Ascending aorta (tissue), 2 donors: ENCODE measurements around the gene KNDC1. TPM values are rescaled to one million over a fixed set of nuclear protein-coding genes. Genes with fewer than 3 reads are reported as not detected.

Experiments
- DNase-seq, 2 donors: peaks; one replicate each; pipeline ENCODE4 v3.0.0-alpha.2; 2019; ENCODE audit warnings: low spot score in 2 of 2
- H3K27ac ChIP-seq, 2 donors: fragments of 200-600 bp; sonication (generic); one replicate each; pipeline ENCODE4 v1.5.1; 2016 to 2017; ENCODE audit warnings: mild to moderate bottlenecking in 1 of 2
- H3K27me3 ChIP-seq: fragments of 200-600 bp; sonication (generic); one replicate; pipeline ENCODE4 v1.5.1; 2017
- H3K36me3 ChIP-seq, 2 donors: fragments of 200-600 bp; sonication (generic); one replicate each; pipeline ENCODE4 v1.5.1; 2016
- H3K4me1 ChIP-seq, 2 donors: fragments of 200-600 bp; sonication (generic); one replicate each; pipeline ENCODE4 v1.5.1; 2016 to 2017; ENCODE audit warnings: mild to moderate bottlenecking in 1 of 2
- H3K4me3 ChIP-seq, 2 donors: fragments of 200-600 bp; sonication (generic); one replicate each; pipeline ENCODE4 v1.5.1; 2016 to 2017; ENCODE audit warnings: mild to moderate bottlenecking in 1 of 2
- H3K9me3 ChIP-seq, 2 donors: fragments of 200-600 bp; sonication (generic); one replicate each; pipeline ENCODE4 v1.5.1; 2016
- CTCF ChIP-seq, 3 experiments: fragments of 200-600 bp in 2 of 3; fragments of 450-650 bp in 1 of 3; sonication (generic) in 2 of 3; IDR thresholded peaks; one replicate each; pipeline ENCODE4 v1.5.1; 2016 to 2019; ENCODE audit warnings: antibody characterized with exemption in 3 of 3, mild to moderate bottlenecking in 1 of 3, moderate library complexity in 1 of 3
- intact Hi-C: fragments of 100-400 bp; cut with DNase I; formaldehyde crosslinking; loops from one replicate; pipeline ENCODE4 v1.15.1; 2023
- total RNA-seq: library from RNA; depleted of rRNA; stranded (reverse); fragments of >200 nt; gene quantifications from one replicate; pipeline ENCODE4 v1.1.0, GENCODE V29; 2016

Gene KNDC1
- total RNA-seq, 1 donor from 2014 or later = 0.21 TPM

GRCh38 chr10:133270204-133270603 is 110.2 kb downstream of the KNDC1 start:
- no peak for DNase-seq
- Histone ChIP-seq H3K36me3 (peaks cover 0 to 15% of the 10 kb centered on the region in 2 donors), H3K27ac (no peak overlapping the region), H3K4me3 (no peak overlapping the region), H3K9me3 (no peaks in the 10 kb centered on the region), H3K27me3 (no peaks in the 10 kb centered on the region), H3K4me1 (no peaks in the 10 kb centered on the region)
- intact Hi-C loops = no loop called here
- TF ChIP-seq CTCF (IDR thresholded peaks at IDR 0.05) = no peak

GRCh38 chr10:133270773-133271297 is 110.8 kb downstream of the KNDC1 start:
- peaks cover 0 to 15% of the 10 kb centered on the region in 2 donors for H3K36me3 ChIP-seq
- no peak overlapping the region for H3K27ac ChIP-seq
- H3K4me1 ChIP-seq = no peaks in the 10 kb centered on the region
- H3K27me3 ChIP-seq = no peaks in the 10 kb centered on the region
- no peak for TF ChIP-seq CTCF (IDR thresholded peaks at IDR 0.05)
- no peak overlapping the region for H3K4me3 ChIP-seq
- no peaks in the 10 kb centered on the region for H3K9me3 ChIP-seq
- intact Hi-C loops = no loop called here
- DNase-seq = no peak

GRCh38 chr10:133271521-133272300 is 111.7 kb downstream of the KNDC1 start:
- TF ChIP-seq CTCF (IDR thresholded peaks at IDR 0.05) = no peak
- Histone ChIP-seq H3K9me3 (no peaks in the 10 kb centered on the region), H3K36me3 (peaks cover 0 to 15% of the 10 kb centered on the region in 2 donors), H3K4me1 (peaks cover 0 to 3% of the 10 kb centered on the region in 2 donors), H3K4me3 (no peak overlapping the region), H3K27me3 (no peaks in the 10 kb centered on the region), H3K27ac (no peak overlapping the region)
- intact Hi-C loops = no loop called here
- DNase-seq = no peak

- Histone ChIP-seq H3K27me3 (no peaks in the 10 kb centered on the region), H3K36me3 (peaks cover 0 to 15% of the 10 kb centered on the region in 2 donors), H3K4me3 (no peak overlapping the region), H3K27ac (no peak overlapping the region), H3K9me3 (no peaks in the 10 kb centered on the region), H3K4me1 (peaks cover 0 to 3% of the 10 kb centered on the region in 2 donors)
- no peak for TF ChIP-seq CTCF (IDR thresholded peaks at IDR 0.05)
- intact Hi-C loops = no loop called here
- no peak for DNase-seq
These were observed 112.4 kb downstream of the KNDC1 start for GRCh38 chr10:133272301-133272963.

- H3K27ac ChIP-seq = no peak overlapping the region
- no peak overlapping the region for H3K4me3 ChIP-seq
- intact Hi-C loops = no loop called here
- TF ChIP-seq CTCF (IDR thresholded peaks at IDR 0.05) = no peak
- no peak for DNase-seq
- H3K36me3 ChIP-seq = peaks cover 0 to 15% of the 10 kb centered on the region in 2 donors
- no peaks in the 10 kb centered on the region for H3K27me3 ChIP-seq
- peaks cover 0 to 3% of the 10 kb centered on the region in 2 donors for H3K4me1 ChIP-seq
- no peaks in the 10 kb centered on the region for H3K9me3 ChIP-seq
These were observed 113.0 kb downstream of the KNDC1 start for GRCh38 chr10:133272964-133273420.
